HCT116 (cell line): ENCODE data around the gene IQGAP2. TPM values are rescaled to one million over a fixed set of nuclear protein-coding genes. Genes with fewer than 3 reads are reported as not detected.

Experiments
- ATAC-seq: fragments of 200-7000 bp; cut with Tn5 transposase; 2 replicates; pipeline ENCODE4 v1.9.1; 2020; ENCODE audit warnings: mild to moderate bottlenecking, moderate library complexity
- BruUV-seq: library from RNA; stranded (reverse); fragments of 400-500 nt; replicated peaks from 2 replicates; lab custom pipeline; 2021; lab: Mats Ljungman, UMichigan
- CTCF ChIA-PET: fragments of 300-600 bp; sonication (Branson Sonifier 250); formaldehyde crosslinking; loops from one replicate; lab custom pipeline; 2021; ENCODE audit warnings: antibody characterized with exemption; lab: Charles Lee
- POLR2A ChIA-PET: fragments of 300-600, 350-600 bp; sonication (Branson Sonifier 250); formaldehyde crosslinking; loops from one replicate; lab custom pipeline; 2021; ENCODE audit warnings: antibody characterized with exemption; lab: Charles Lee
- RAD21 ChIA-PET, 2 experiments: fragments of 300-600 bp; sonication (Branson Sonifier 250); formaldehyde crosslinking; loops; one replicate each; lab custom pipeline; 2023; ENCODE audit warnings: low total read pairs in 2 of 2; ENCODE audit not compliant: uncharacterized antibody in 2 of 2, unreplicated experiment in 2 of 2, low non-redundant PET in 1 of 2; lab: Charles Lee
- DNase-seq: peaks from one replicate; pipeline ENCODE4 v3.0.0-alpha.2; 2010; ENCODE audit warnings: low read depth, low spot score
- H2AFZ ChIP-seq: fragments of 200-600 bp; shearing (Covaris generic), sonication (generic); 2 replicates; pipeline ENCODE4 v1.6.1; 2017; ENCODE audit warnings: low read depth, mixed run types, mixed read lengths, antibody characterized with exemption, low read length; ENCODE audit not compliant: poor library complexity, severe bottlenecking
- H3K27ac ChIP-seq: 2 replicates; pipeline ENCODE4 v1.5.1; 2012; ENCODE audit warnings: low read depth, low read length
- H3K27me3 ChIP-seq: fragments of 200-600 bp; sonication (generic); 2 replicates; pipeline ENCODE4 v1.6.1; 2016; ENCODE audit warnings: mixed run types, low read length, mixed read lengths; ENCODE audit not compliant: insufficient read depth
- H3K36me3 ChIP-seq, 2 experiments: fragments of 200-500 bp in 1 of 2; fragments of 200-600 bp in 1 of 2; sonication (Bioruptor generic) in 1 of 2; sonication (generic) in 1 of 2; 2 replicates each; pipeline versions ENCODE4 v1.5.1 to v1.6.1; 2014 to 2016; ENCODE audit warnings: low read length in 2 of 2, inconsistent platforms in 1 of 2, mixed read lengths in 1 of 2, mixed run types in 1 of 2; ENCODE audit not compliant: insufficient read depth in 2 of 2, control insufficient read depth in 1 of 2
- H3K4me1 ChIP-seq, 2 experiments: fragments of 200-600 bp in 1 of 2; sonication (generic) in 1 of 2; 2 replicates each; pipeline versions ENCODE4 v1.5.1 to v1.6.1; 2012 to 2017; ENCODE audit warnings: low read length in 2 of 2, inconsistent platforms in 1 of 2, mild to moderate bottlenecking in 1 of 2, mixed read lengths in 1 of 2, mixed run types in 1 of 2, moderate library complexity in 1 of 2; ENCODE audit not compliant: insufficient read depth in 2 of 2, control insufficient read depth in 1 of 2
- H3K4me2 ChIP-seq: fragments of 200-600 bp; sonication (generic); 2 replicates; pipeline ENCODE4 v1.6.1; 2017; ENCODE audit warnings: mixed run types, low read length, mixed read lengths
- H3K4me3 ChIP-seq, 2 experiments: fragments of 200-600 bp in 1 of 2; sonication (generic) in 1 of 2; replicated peaks in 1 of 2; 2 replicates each; pipeline ENCODE4 v1.5.1; 2011 to 2016; ENCODE audit warnings: low read length in 2 of 2, control low read depth in 1 of 2, low read depth in 1 of 2, mild to moderate bottlenecking in 1 of 2, mixed read lengths in 1 of 2, mixed run types in 1 of 2
- H3K79me2 ChIP-seq: fragments of 200-600 bp; sonication (generic); 2 replicates; pipeline ENCODE4 v1.6.1; 2017; ENCODE audit warnings: mild to moderate bottlenecking, mixed run types, low read length, moderate library complexity, mixed read lengths; ENCODE audit not compliant: insufficient read depth
- H3K9ac ChIP-seq: fragments of 200-600 bp; sonication (generic); 2 replicates; pipeline ENCODE4 v1.6.1; 2016; ENCODE audit warnings: low read length, mixed read lengths
- H3K9me2 ChIP-seq: fragments of 200-600 bp; sonication (generic), shearing (Covaris generic); 2 replicates; pipeline ENCODE4 v1.6.1; 2017; ENCODE audit warnings: mixed run types, mild to moderate bottlenecking, moderate library complexity; ENCODE audit not compliant: insufficient read depth
- H3K9me3 ChIP-seq, 2 experiments: fragments of 200-500 bp in 1 of 2; fragments of 200-600 bp in 1 of 2; sonication (Bioruptor generic) in 1 of 2; sonication (generic) in 1 of 2; 2 replicates each; pipeline ENCODE4 v1.6.1; 2014 to 2017; ENCODE audit warnings: low read length in 2 of 2, mixed read lengths in 2 of 2, inconsistent platforms in 1 of 2, low read depth in 1 of 2, mild to moderate bottlenecking in 1 of 2, mixed run types in 1 of 2, moderate library complexity in 1 of 2; ENCODE audit not compliant: control insufficient read depth in 1 of 2, insufficient read depth in 1 of 2
- H4K20me1 ChIP-seq: fragments of 200-600 bp; sonication (generic), shearing (Covaris generic); 2 replicates; pipeline ENCODE4 v1.6.1; 2017; ENCODE audit warnings: mixed run types, mild to moderate bottlenecking, moderate library complexity; ENCODE audit not compliant: insufficient read depth
- EGR1 ChIP-seq: IDR thresholded peaks from 2 replicates; pipeline ENCODE4 v1.6.1; 2012; ENCODE audit warnings: low read depth
- ELF1 ChIP-seq: IDR thresholded peaks from 2 replicates; pipeline ENCODE4 v1.6.1; 2012; ENCODE audit warnings: low read depth, borderline replicate concordance
- FOSL1 ChIP-seq: IDR thresholded peaks from 2 replicates; pipeline ENCODE4 v1.6.1; 2012; ENCODE audit warnings: low read depth
- MAX ChIP-seq: IDR thresholded peaks from 2 replicates; pipeline ENCODE4 v1.6.1; 2012
- POLR2A ChIP-seq: IDR thresholded peaks from 2 replicates; pipeline ENCODE4 v1.7.0; 2011; ENCODE audit warnings: borderline replicate concordance; ENCODE audit not compliant: insufficient read depth, insufficient read length; ENCODE audit errors: extremely low read depth
- POLR2AphosphoS5 ChIP-seq: IDR thresholded peaks from 2 replicates; pipeline ENCODE4 v1.6.1; 2011; ENCODE audit warnings: mild to moderate bottlenecking, low read depth, low read length, moderate library complexity
- SIN3A ChIP-seq: IDR thresholded peaks from 2 replicates; pipeline ENCODE4 v1.6.1; 2012; ENCODE audit warnings: low read depth
- SP1 ChIP-seq: IDR thresholded peaks from 2 replicates; pipeline ENCODE4 v1.6.1; 2012; ENCODE audit warnings: low read depth
- TCF7L2 ChIP-seq: IDR thresholded peaks from 2 replicates; pipeline ENCODE4 v1.7.0; 2011; ENCODE audit warnings: borderline replicate concordance, inconsistent platforms; ENCODE audit not compliant: insufficient read depth, insufficient read length; ENCODE audit errors: extremely low read depth
- ZNF274 ChIP-seq: fragments of 200-500 bp; sonication (Bioruptor generic); IDR thresholded peaks from 2 replicates; pipeline ENCODE4 v1.6.1; 2014; ENCODE audit warnings: mild to moderate bottlenecking, low read depth, low read length, inconsistent platforms
- intact Hi-C: fragments of 100-400 bp; cut with micrococcal nuclease; formaldehyde crosslinking; loops from 2 replicates; pipeline ENCODE4 v1.10.0; 2022
- total RNA-seq: library from RNA; stranded (reverse); gene quantifications from one replicate; pipeline ENCODE4 v1.2.1, GENCODE V29; 2021; ENCODE audit not compliant: unreplicated experiment
- TF ChIP-seq, protein P1 (sequence below): IDR thresholded peaks from 2 replicates; pipeline ENCODE4 v1.6.1; 2011; ENCODE audit warnings: mild to moderate bottlenecking, low read length, moderate library complexity; ENCODE audit not compliant: insufficient replicate concordance; ENCODE audit errors: extremely low read depth

Gene IQGAP2
- total RNA-seq, 1 experiment from 2014 or later = 2.0 TPM

DNA sequence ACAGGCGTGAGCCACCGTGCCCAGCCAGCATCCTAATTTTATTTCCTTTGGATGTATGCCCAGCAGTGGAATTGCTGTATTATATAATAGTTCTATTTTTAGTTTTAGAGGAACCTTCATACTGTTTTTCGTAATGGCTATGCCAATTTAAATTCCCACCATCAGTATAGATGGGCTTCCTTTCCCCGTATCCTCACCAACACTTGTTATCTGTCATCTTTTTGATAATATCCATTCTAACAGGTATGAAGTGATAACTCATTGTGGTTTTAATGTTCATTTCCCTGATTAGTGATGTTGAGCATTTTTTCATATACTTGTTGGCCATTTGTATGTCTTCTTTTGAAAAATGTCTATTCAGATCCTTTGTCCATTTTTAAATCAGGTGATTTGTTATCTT, 325.9 kb downstream of the IQGAP2 start:
- Histone ChIP-seq H3K9ac (no peak overlapping the region), H3K27ac (no peak overlapping the region), H3K36me3 (peaks cover 0 to 4% of the 10 kb centered on the region in 2 experiments; a peak in 2 of 4 replicates), H4K20me1 (no peaks in the 10 kb centered on the region), H3K27me3 (no peaks in the 10 kb centered on the region), H3K4me2 (no peak overlapping the region), H3K4me3 (no peak overlapping the region), H3K9me2 (no peaks in the 10 kb centered on the region), H3K79me2 (no peaks in the 10 kb centered on the region; the same call in 1 of the 2 replicates), H2AFZ (no peak overlapping the region), H3K4me1 (no peaks in the 10 kb centered on the region; a peak in 1 of 4 replicates), H3K9me3 (0 out of 4 replicates have a peak, but pooled peaks cover 0 to 5% of the 10 kb centered on the region in 2 experiments)
- ChIA-PET POLR2A (no interaction called here), RAD21 (no interaction called here), CTCF (no interaction called here)
- ATAC-seq (no peak), DNase-seq (no peak)
- BruUV-seq = no TSS peak
- TF ChIP-seq FOSL1 (no peak), EGR1 (no peak), ZNF274 (no peak), ELF1 (no peak), TCF7L2 (no peak), SP1 (no peak), SIN3A (no peak), POLR2AphosphoS5 (no peak), MAX (no peak), POLR2A (no peak)
- TF ChIP-seq, protein P1, sequence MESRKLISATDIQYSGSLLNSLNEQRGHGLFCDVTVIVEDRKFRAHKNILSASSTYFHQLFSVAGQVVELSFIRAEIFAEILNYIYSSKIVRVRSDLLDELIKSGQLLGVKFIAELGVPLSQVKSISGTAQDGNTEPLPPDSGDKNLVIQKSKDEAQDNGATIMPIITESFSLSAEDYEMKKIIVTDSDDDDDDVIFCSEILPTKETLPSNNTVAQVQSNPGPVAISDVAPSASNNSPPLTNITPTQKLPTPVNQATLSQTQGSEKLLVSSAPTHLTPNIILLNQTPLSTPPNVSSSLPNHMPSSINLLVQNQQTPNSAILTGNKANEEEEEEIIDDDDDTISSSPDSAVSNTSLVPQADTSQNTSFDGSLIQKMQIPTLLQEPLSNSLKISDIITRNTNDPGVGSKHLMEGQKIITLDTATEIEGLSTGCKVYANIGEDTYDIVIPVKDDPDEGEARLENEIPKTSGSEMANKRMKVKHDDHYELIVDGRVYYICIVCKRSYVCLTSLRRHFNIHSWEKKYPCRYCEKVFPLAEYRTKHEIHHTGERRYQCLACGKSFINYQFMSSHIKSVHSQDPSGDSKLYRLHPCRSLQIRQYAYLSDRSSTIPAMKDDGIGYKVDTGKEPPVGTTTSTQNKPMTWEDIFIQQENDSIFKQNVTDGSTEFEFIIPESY = no peak
- intact Hi-C loops = no loop called here
